ENCODE data around the gene ANKS1A.
A peak's percentile ranks its signal among the peaks of the same experiment; 100 is the strongest.
"Not testable (repeated sequence)": the region's sequence is repeated elsewhere in the genome, so short reads cannot be mapped to it uniquely, and the experiment has no call there.

ANKS1A gene, protein sequence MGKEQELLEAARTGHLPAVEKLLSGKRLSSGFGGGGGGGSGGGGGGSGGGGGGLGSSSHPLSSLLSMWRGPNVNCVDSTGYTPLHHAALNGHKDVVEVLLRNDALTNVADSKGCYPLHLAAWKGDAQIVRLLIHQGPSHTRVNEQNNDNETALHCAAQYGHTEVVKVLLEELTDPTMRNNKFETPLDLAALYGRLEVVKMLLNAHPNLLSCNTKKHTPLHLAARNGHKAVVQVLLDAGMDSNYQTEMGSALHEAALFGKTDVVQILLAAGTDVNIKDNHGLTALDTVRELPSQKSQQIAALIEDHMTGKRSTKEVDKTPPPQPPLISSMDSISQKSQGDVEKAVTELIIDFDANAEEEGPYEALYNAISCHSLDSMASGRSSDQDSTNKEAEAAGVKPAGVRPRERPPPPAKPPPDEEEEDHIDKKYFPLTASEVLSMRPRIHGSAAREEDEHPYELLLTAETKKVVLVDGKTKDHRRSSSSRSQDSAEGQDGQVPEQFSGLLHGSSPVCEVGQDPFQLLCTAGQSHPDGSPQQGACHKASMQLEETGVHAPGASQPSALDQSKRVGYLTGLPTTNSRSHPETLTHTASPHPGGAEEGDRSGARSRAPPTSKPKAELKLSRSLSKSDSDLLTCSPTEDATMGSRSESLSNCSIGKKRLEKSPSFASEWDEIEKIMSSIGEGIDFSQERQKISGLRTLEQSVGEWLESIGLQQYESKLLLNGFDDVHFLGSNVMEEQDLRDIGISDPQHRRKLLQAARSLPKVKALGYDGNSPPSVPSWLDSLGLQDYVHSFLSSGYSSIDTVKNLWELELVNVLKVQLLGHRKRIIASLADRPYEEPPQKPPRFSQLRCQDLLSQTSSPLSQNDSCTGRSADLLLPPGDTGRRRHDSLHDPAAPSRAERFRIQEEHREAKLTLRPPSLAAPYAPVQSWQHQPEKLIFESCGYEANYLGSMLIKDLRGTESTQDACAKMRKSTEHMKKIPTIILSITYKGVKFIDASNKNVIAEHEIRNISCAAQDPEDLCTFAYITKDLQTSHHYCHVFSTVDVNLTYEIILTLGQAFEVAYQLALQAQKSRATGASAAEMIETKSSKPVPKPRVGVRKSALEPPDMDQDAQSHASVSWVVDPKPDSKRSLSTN

DNA sequence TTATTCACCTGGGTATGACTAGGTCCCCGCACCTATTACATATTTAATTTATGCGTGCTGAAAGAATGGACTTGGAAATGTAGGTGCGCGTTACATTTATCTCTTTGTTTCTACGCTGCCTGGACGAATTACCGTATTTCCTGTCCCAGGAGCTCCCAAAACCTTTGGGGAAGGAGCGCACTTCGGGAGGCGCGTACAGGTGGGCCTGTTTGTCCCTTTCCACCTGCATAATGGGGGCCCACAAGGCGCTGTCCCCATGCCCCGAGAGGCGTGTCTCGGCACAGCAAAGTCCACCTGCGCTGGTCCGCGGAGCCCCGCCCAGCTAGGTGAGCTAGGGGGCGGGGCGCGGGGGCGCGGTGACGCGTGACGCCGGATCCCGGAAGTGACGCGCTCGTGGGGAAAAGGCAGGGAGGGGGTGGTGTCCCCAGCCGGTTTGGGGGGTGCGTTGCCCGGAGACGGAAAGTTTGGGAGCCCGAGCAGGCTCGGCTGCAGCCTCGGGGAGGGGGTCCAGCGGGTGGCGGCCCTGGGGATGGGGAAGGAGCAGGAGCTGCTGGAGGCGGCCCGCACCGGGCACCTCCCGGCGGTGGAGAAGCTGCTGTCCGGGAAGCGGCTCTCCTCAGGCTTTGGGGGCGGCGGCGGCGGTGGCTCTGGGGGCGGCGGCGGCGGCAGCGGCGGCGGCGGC is at the start of gene ANKS1A:
Gene ANKS1A (plus strand): TSS at position 382 of the 682 bp plus-strand sequence. CDS start 148 bp downstream, at position 530.
- Histone ChIP-seq H4K20me1 (ENCODE audit: control insufficient read depth, insufficient read depth, low read depth, low read length) (no peaks in the 10 kb centered on the region), H3K27me3 (ENCODE audit: control insufficient read depth, low read length) (no peaks in the 10 kb centered on the region), H3K9me2 (replicated peaks; ENCODE audit: control insufficient read depth, low read length) (no peaks in the 10 kb centered on the region), H3K36me3 (ENCODE audit: control insufficient read depth, low read length) (peaks cover 18% of the 10 kb centered on the region), H3K4me2 (ENCODE audit: low read length) (peak within 1 kb of the TSS; percentile 63), H3K4me1 (ENCODE audit: control insufficient read depth, low read length) (peaks cover 21% of the 10 kb centered on the region), H3K4me3 (ENCODE audit: low read length) (peak within 1 kb of the TSS; percentile 100), H3F3A (ENCODE audit: control insufficient read depth, insufficient read depth) (0 out of 2 replicates have a peak, but pooled peaks cover 8% of the 10 kb centered on the region), H3K9me3 (ENCODE audit: control insufficient read depth, insufficient read depth, low read length) (no peaks in the 10 kb centered on the region), H3K79me2 (ENCODE audit: control insufficient read depth, low read length) (peaks cover 57% of the 10 kb centered on the region), H3K27ac (ENCODE audit: low read depth, low read length) (peak within 1 kb of the TSS; percentile 62)
- TF ChIP-seq EZH2phosphoT487 (IDR thresholded peaks at IDR 0.05; ENCODE audit: borderline replicate concordance, low read length): no peak
- TF ChIP-seq, protein P1, sequence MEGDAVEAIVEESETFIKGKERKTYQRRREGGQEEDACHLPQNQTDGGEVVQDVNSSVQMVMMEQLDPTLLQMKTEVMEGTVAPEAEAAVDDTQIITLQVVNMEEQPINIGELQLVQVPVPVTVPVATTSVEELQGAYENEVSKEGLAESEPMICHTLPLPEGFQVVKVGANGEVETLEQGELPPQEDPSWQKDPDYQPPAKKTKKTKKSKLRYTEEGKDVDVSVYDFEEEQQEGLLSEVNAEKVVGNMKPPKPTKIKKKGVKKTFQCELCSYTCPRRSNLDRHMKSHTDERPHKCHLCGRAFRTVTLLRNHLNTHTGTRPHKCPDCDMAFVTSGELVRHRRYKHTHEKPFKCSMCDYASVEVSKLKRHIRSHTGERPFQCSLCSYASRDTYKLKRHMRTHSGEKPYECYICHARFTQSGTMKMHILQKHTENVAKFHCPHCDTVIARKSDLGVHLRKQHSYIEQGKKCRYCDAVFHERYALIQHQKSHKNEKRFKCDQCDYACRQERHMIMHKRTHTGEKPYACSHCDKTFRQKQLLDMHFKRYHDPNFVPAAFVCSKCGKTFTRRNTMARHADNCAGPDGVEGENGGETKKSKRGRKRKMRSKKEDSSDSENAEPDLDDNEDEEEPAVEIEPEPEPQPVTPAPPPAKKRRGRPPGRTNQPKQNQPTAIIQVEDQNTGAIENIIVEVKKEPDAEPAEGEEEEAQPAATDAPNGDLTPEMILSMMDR (IDR thresholded peaks at IDR 0.05; ENCODE audit: low read depth, low read length, poor library complexity, severe bottlenecking): no peak

DNA sequence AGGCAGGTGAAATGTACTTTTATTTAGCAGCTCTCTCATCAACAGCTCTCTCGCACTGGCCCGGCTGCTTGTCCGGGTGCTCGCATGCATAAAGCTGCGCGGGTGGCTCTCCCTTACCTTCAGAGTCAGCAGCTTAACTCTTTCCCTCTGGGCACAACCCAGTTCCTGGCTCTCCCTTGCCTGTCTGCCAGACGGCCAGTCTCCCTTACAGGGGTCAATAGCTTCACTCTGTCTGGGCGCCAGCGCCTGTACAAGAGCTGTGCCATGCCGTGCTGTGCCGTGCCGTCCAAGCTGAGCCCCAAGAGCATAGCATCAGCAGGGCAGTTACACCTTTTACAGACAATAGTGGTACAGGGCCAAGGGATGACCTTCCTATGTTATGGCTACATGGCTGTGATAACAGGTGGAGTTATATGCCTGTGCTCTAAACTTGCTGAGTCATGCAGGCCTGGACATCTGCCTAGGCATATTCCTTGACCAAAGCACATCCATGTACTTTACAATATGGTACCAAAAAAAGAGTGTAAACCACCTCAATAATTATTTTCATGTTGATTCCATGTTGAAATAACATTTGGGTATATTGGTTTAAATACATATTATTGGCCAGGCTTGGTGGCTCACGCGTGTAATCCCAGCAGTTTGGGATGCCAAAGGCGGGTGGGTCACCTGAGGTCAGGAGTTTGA is 49.2 kb upstream of the ANKS1A start:
- H3K79me2 ChIP-seq (ENCODE audit: control insufficient read depth, low read length): no peaks in the 10 kb centered on the region
- no peak overlapping the region for H3K27ac ChIP-seq (ENCODE audit: low read depth, low read length)
- no peak overlapping the region for H3K4me2 ChIP-seq (ENCODE audit: low read length)
- no peaks in the 10 kb centered on the region for H4K20me1 ChIP-seq (ENCODE audit: control insufficient read depth, insufficient read depth, low read depth, low read length)
- no peaks in the 10 kb centered on the region; the same call in 1 of the 2 replicates for H3F3A ChIP-seq (ENCODE audit: control insufficient read depth, insufficient read depth)
- H3K9me3 ChIP-seq (ENCODE audit: control insufficient read depth, insufficient read depth, low read length): no peaks in the 10 kb centered on the region
- H3K36me3 ChIP-seq (ENCODE audit: control insufficient read depth, low read length): peaks cover 17% of the 10 kb centered on the region
- no peaks in the 10 kb centered on the region for H3K4me1 ChIP-seq (ENCODE audit: control insufficient read depth, low read length)
- H3K9me2 ChIP-seq (replicated peaks; ENCODE audit: control insufficient read depth, low read length): no peaks in the 10 kb centered on the region
- no peak overlapping the region for H3K4me3 ChIP-seq (ENCODE audit: low read length)
- no peak for TF ChIP-seq EZH2phosphoT487 (IDR thresholded peaks at IDR 0.05; ENCODE audit: borderline replicate concordance, low read length)
- TF ChIP-seq, protein P1 (IDR thresholded peaks at IDR 0.05; ENCODE audit: low read depth, low read length, poor library complexity, severe bottlenecking): no peak
- no peaks in the 10 kb centered on the region for H3K27me3 ChIP-seq (ENCODE audit: control insufficient read depth, low read length)

DNA sequence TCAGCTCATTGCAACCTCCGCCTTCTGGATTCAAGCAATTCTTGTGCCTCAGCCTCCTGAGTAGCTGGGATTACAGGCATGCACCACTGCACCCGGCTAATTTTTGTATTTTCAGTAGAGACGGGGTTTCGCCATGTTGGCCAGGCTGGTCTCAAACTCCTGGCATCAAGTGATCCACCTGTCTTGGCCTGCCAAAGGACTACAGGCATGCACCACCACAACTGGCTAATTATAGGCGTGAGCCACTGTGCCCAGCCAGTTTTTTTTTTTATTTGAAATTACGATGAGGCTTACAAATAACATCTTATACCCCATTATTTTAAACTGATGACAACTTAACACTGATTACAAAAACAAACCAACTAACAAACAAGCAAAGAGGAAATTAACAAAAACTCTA is 40.0 kb upstream of the ANKS1A start:
- H3K27ac ChIP-seq (ENCODE audit: low read depth, low read length); H3K4me1 ChIP-seq (ENCODE audit: control insufficient read depth, low read length); H3K9me3 ChIP-seq (ENCODE audit: control insufficient read depth, insufficient read depth, low read length); H4K20me1 ChIP-seq (ENCODE audit: control insufficient read depth, insufficient read depth, low read depth, low read length); H3K4me2 ChIP-seq (ENCODE audit: low read length); H3K9me2 ChIP-seq (replicated peaks; ENCODE audit: control insufficient read depth, low read length); H3K27me3 ChIP-seq (ENCODE audit: control insufficient read depth, low read length); H3K4me3 ChIP-seq (ENCODE audit: low read length); H3F3A ChIP-seq (ENCODE audit: control insufficient read depth, insufficient read depth); H3K79me2 ChIP-seq (ENCODE audit: control insufficient read depth, low read length): not testable (repeated sequence)
- peaks cover 20% of the 10 kb centered on the region for H3K36me3 ChIP-seq (ENCODE audit: control insufficient read depth, low read length)
